ENCODE results near the gene ZNF117. TPM values are rescaled to one million over a fixed set of nuclear protein-coding genes. Genes with fewer than 3 reads are reported as not detected.

Gene ZNF117
- total and polyA plus RNA-seq, 9 of the 15 experiments (the other 6 are each of a cell fraction or from before 2014, with no cell fraction given) = 2.5 to 18.9 (median 14.1) TPM

DNA sequence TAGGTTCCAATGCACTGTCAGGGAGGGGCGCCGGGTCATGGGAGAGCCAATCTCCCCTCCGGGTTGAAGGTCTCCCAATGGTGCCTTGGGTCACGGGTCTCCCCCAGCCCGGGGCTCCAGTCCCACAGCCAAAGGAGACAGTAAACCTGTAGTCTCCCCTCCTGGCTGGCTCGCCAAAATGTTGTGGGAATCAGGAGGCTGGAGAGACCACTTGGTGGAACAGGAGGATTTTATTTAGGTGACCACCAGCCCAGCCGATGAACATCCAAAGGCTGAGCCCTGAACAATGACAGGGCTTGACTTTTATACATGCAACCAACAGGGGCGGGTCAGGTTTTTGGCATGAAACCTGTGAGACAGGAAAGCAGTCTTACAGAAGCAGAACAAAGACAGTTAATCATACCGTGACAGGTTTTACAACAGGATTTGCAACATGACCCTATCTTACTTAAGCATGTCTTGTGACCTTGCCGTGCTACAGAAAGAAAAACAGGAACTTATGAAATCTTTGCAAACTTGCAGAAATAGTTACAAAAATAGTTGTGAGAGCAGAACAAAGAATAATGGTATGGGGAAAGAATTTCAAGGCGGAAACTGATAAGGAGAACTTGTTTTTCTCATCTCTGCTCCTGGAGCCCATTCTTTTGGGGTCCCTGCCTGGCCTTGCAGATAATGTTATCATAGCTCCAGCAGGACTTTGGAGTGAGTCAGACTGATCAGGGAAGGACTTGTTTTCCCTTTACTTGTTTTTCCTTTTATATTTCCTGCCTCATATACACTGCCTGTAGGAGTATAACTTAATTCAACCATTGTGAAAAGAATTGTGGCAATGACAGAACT, 8.5 kb upstream of the ZNF117 start (continued):
- TF ChIP-seq U2AF2 (optimal IDR thresholded peaks at IDR 0.05; ENCODE audit: low read depth, low read length) (no peak), NKRF (IDR thresholded peaks at IDR 0.05; ENCODE audit: borderline replicate concordance) (no peak; the same call in 1 of the 2 replicates), RFX5 (IDR thresholded peaks at IDR 0.05; ENCODE audit: low read depth, low read length) (no peak), ZNF384 (IDR thresholded peaks at IDR 0.05; ENCODE audit: low read depth, low read length) (no peak), ZNF277 (CRISPR knock-in tag; IDR thresholded peaks at IDR 0.05; ENCODE audit: borderline replicate concordance) (no peak), KDM5B (IDR thresholded peaks at IDR 0.05; ENCODE audit: insufficient replicate concordance, low read depth, low read length) (no peak), ZNF24 (IDR thresholded peaks at IDR 0.05) (peak; percentile 87; the same call in 1 of the 2 replicates), POLR3G (IDR thresholded peaks at IDR 0.05; ENCODE audit: extremely low read depth, insufficient read length, insufficient replicate concordance) (no peak), HNRNPUL1 (IDR thresholded peaks at IDR 0.05; ENCODE audit: low read length) (no peak), RUNX1 (IDR thresholded peaks at IDR 0.05; ENCODE audit: low read depth) (peak; percentile 86; the same call in 1 of the 2 replicates), ZBED1 (IDR thresholded peaks at IDR 0.05) (peak; percentile 89; the same call in 1 of the 2 replicates), KLF1 (tag; IDR thresholded peaks at IDR 0.05) (0 out of 2 replicates have a peak, but pooled peaks have one; percentile 47), TCF3 (CRISPR knock-in tag; IDR thresholded peaks at IDR 0.05) (peak; percentile 99)
- TF ChIP-seq, protein P1, sequence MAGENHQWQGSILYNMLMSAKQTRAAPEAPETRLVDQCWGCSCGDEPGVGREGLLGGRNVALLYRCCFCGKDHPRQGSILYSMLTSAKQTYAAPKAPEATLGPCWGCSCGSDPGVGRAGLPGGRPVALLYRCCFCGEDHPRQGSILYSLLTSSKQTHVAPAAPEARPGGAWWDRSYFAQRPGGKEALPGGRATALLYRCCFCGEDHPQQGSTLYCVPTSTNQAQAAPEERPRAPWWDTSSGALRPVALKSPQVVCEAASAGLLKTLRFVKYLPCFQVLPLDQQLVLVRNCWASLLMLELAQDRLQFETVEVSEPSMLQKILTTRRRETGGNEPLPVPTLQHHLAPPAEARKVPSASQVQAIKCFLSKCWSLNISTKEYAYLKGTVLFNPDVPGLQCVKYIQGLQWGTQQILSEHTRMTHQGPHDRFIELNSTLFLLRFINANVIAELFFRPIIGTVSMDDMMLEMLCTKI (IDR thresholded peaks at IDR 0.05; ENCODE audit: partially characterized antibody) = no peak
- TF ChIP-seq, protein P2, sequence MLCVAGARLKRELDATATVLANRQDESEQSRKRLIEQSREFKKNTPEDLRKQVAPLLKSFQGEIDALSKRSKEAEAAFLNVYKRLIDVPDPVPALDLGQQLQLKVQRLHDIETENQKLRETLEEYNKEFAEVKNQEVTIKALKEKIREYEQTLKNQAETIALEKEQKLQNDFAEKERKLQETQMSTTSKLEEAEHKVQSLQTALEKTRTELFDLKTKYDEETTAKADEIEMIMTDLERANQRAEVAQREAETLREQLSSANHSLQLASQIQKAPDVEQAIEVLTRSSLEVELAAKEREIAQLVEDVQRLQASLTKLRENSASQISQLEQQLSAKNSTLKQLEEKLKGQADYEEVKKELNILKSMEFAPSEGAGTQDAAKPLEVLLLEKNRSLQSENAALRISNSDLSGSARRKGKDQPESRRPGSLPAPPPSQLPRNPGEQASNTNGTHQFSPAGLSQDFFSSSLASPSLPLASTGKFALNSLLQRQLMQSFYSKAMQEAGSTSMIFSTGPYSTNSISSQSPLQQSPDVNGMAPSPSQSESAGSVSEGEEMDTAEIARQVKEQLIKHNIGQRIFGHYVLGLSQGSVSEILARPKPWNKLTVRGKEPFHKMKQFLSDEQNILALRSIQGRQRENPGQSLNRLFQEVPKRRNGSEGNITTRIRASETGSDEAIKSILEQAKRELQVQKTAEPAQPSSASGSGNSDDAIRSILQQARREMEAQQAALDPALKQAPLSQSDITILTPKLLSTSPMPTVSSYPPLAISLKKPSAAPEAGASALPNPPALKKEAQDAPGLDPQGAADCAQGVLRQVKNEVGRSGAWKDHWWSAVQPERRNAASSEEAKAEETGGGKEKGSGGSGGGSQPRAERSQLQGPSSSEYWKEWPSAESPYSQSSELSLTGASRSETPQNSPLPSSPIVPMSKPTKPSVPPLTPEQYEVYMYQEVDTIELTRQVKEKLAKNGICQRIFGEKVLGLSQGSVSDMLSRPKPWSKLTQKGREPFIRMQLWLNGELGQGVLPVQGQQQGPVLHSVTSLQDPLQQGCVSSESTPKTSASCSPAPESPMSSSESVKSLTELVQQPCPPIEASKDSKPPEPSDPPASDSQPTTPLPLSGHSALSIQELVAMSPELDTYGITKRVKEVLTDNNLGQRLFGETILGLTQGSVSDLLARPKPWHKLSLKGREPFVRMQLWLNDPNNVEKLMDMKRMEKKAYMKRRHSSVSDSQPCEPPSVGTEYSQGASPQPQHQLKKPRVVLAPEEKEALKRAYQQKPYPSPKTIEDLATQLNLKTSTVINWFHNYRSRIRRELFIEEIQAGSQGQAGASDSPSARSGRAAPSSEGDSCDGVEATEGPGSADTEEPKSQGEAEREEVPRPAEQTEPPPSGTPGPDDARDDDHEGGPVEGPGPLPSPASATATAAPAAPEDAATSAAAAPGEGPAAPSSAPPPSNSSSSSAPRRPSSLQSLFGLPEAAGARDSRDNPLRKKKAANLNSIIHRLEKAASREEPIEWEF (CRISPR knock-in tag; IDR thresholded peaks at IDR 0.05) = no peak

All from K562 (cell line).